Activated naive CD8-positive, alpha-beta T cell treated with anti-CD3 and anti-CD28 coated beads for 36 hours (primary cell): ENCODE measurements around the gene PTRH1. TPM values are rescaled to one million over a fixed set of nuclear protein-coding genes. Genes with fewer than 3 reads are reported as not detected.

Experiments used
- DNase-seq: peaks from one replicate; pipeline ENCODE4 v3.0.0; 2021
- H3K27ac Mint-ChIP-seq: one replicate; pipeline ENCODE4 v1.8.0; 2022; ENCODE audit warnings: mild to moderate bottlenecking, moderate library complexity, mixed read lengths
- H3K27me3 Mint-ChIP-seq: one replicate; pipeline ENCODE4 v1.8.0; 2022; ENCODE audit warnings: mild to moderate bottlenecking, mixed read lengths
- H3K36me3 Mint-ChIP-seq: one replicate; pipeline ENCODE4 v1.8.0; 2021; ENCODE audit warnings: mild to moderate bottlenecking, mixed read lengths
- H3K4me1 Mint-ChIP-seq: one replicate; pipeline ENCODE4 v1.8.0; 2021; ENCODE audit warnings: mixed read lengths
- H3K4me3 Mint-ChIP-seq: one replicate; pipeline ENCODE4 v1.8.0; 2022; ENCODE audit warnings: mild to moderate bottlenecking, moderate library complexity, mixed read lengths
- H3K9me3 Mint-ChIP-seq: one replicate; pipeline ENCODE4 v1.8.0; 2022; ENCODE audit warnings: mixed read lengths
- total RNA-seq, 2 experiments: library from RNA; stranded (reverse); gene quantifications; one replicate each; pipeline ENCODE4 v1.2.3, GENCODE V29; 2021

PTRH1 gene
- total RNA-seq, 2 experiments from 2014 or later: 19.7 to 21.2 TPM

DNA sequence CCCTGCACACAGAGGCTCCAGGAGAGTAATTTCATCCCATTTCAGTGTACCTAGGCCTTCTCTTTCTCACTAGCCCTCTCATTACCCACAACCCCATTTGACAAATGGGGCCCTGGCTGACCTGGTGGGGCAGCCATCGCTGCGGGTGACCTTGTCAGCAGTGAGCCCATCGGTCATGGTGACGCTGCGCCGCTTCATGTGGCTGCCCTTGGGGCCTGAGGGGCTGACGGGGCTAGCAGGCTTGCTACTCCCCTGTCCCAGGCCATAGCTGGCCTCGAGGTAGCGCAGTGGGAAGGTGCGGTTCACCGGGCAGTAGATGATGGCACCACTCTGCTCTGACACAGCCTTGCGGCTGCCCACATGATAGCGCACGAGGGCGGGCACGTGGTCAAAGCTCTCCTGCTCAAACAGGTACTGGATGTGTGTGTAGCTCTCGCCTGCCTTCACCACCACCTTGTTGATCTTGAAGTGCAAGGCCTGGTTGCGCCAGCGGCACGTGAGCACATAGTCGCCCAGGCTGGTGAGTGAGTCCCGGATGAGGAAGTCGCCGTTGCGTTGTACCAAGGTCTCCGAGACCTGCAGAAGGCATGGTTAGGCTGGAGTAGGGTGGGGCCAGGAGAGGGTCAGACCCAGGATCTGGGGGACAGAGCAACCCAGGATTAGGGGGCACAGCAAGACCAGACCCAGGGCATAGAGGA, 33.8 kb upstream of the PTRH1 start:
- H3K4me3 Mint-ChIP-seq: no peak overlapping the region
- H3K27ac Mint-ChIP-seq: no peak overlapping the region
- H3K36me3 Mint-ChIP-seq: peaks cover 6% of the 10 kb centered on the region
- H3K9me3 Mint-ChIP-seq: no peaks in the 10 kb centered on the region
- H3K27me3 Mint-ChIP-seq: no peaks in the 10 kb centered on the region
- peaks cover 13% of the 10 kb centered on the region for H3K4me1 Mint-ChIP-seq
- DNase-seq: no peak

GRCh38 chr9:127746959-127747569, 31.6 kb upstream of the PTRH1 start:
- no peaks in the 10 kb centered on the region for H3K27me3 Mint-ChIP-seq
- H3K36me3 Mint-ChIP-seq: peaks cover 9% of the 10 kb centered on the region
- no peaks in the 10 kb centered on the region for H3K9me3 Mint-ChIP-seq
- peak overlapping the region; percentile 42 for H3K27ac Mint-ChIP-seq
- H3K4me1 Mint-ChIP-seq: peaks cover 13% of the 10 kb centered on the region
- H3K4me3 Mint-ChIP-seq: peak overlapping the region; percentile 26
- DNase-seq: peak; percentile 30

GRCh38 chr9:127744398-127745110, 29.1 kb upstream of the PTRH1 start:
- H3K4me3 Mint-ChIP-seq: no peak overlapping the region
- no peaks in the 10 kb centered on the region for H3K9me3 Mint-ChIP-seq
- no peak overlapping the region for H3K27ac Mint-ChIP-seq
- peaks cover 13% of the 10 kb centered on the region for H3K4me1 Mint-ChIP-seq
- no peaks in the 10 kb centered on the region for H3K27me3 Mint-ChIP-seq
- H3K36me3 Mint-ChIP-seq: peaks cover 3% of the 10 kb centered on the region
- DNase-seq: no peak

- DNase-seq: no peak
- Mint-ChIP-seq H3K4me3 (no peak overlapping the region), H3K4me1 (peaks cover 8% of the 10 kb centered on the region), H3K27ac (peak overlapping the region; percentile 8), H3K36me3 (peaks cover 5% of the 10 kb centered on the region), H3K9me3 (no peaks in the 10 kb centered on the region), H3K27me3 (no peaks in the 10 kb centered on the region)
Measured at GRCh38 chr9:127742435-127743088, 27.1 kb upstream of the PTRH1 start.

DNA sequence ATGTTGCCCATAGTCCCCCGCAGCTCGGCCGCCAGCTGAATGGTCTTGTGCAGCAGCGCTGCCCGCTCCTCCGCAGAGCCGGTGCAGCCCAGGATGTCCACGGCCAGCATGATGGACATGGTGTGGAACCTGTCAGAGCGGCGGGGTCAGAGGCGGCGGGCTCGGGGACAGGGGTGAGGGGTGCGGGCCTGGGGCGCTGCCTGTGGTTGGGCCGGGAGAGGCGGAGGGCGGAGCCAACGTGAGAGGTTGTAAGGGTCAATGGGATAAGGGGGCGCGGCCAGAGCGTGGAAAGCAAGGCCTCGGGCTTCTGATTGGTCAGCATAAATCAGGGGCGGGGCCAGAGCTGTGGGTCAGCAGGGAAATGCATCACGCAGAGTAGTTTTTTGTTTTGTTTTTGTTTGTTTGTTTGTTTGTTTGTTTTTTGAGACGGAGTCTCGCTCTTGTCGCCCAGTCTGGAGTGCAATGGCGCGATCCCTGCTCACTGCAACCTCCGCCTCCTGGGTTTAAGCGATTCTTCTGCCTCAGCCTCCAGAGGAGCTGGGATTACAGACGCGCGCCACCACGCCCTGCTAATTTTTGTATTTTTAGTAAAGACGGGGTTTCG, 26.5 kb upstream of the PTRH1 start:
- Mint-ChIP-seq H3K27ac (no peak overlapping the region), H3K4me3 (no peak overlapping the region), H3K9me3 (no peaks in the 10 kb centered on the region), H3K27me3 (no peaks in the 10 kb centered on the region), H3K4me1 (peaks cover 2% of the 10 kb centered on the region), H3K36me3 (peaks cover 5% of the 10 kb centered on the region)
- DNase-seq: no peak

- no peak for DNase-seq
- no peaks in the 10 kb centered on the region for H3K9me3 Mint-ChIP-seq
- H3K4me3 Mint-ChIP-seq: no peak overlapping the region
- H3K36me3 Mint-ChIP-seq: peaks cover 5% of the 10 kb centered on the region
- H3K4me1 Mint-ChIP-seq: peaks cover 2% of the 10 kb centered on the region
- H3K27me3 Mint-ChIP-seq: no peaks in the 10 kb centered on the region
- H3K27ac Mint-ChIP-seq: no peak overlapping the region
Measured at GRCh38 chr9:127739614-127740330, 24.3 kb upstream of the PTRH1 start.

DNA sequence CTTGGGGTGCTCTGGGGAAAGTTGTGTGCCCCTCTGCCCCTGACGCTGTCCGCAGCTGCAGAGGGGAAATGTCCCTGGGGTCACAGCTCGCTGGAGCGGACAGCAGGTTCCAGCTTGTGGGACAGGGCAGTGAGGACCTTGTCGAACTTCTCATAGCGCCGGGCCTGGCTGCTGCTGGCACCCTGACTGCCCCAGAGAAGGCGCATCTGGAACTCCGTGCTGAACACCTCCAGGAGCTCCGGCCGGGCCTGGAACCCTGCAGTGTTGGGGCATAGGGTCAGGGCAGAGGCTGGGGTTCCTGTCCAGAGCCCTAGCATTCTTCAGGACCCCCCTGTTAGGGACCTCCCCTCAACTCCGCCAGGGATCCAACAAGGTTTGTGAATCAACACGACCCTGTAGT, 23.2 kb upstream of the PTRH1 start:
- Mint-ChIP-seq H3K27me3 (no peaks in the 10 kb centered on the region), H3K27ac (no peak overlapping the region), H3K9me3 (no peaks in the 10 kb centered on the region), H3K36me3 (peaks cover 5% of the 10 kb centered on the region), H3K4me1 (peaks cover 8% of the 10 kb centered on the region), H3K4me3 (no peak overlapping the region)
- no peak for DNase-seq

- Mint-ChIP-seq H3K4me3 (peak overlapping the region; percentile 79), H3K9me3 (no peaks in the 10 kb centered on the region), H3K27ac (peak overlapping the region; percentile 84), H3K4me1 (peaks cover 11% of the 10 kb centered on the region), H3K36me3 (peaks cover 2% of the 10 kb centered on the region), H3K27me3 (no peaks in the 10 kb centered on the region)
- no peak for DNase-seq
Measured at GRCh38 chr9:127735530-127736185, 20.2 kb upstream of the PTRH1 start.

DNA sequence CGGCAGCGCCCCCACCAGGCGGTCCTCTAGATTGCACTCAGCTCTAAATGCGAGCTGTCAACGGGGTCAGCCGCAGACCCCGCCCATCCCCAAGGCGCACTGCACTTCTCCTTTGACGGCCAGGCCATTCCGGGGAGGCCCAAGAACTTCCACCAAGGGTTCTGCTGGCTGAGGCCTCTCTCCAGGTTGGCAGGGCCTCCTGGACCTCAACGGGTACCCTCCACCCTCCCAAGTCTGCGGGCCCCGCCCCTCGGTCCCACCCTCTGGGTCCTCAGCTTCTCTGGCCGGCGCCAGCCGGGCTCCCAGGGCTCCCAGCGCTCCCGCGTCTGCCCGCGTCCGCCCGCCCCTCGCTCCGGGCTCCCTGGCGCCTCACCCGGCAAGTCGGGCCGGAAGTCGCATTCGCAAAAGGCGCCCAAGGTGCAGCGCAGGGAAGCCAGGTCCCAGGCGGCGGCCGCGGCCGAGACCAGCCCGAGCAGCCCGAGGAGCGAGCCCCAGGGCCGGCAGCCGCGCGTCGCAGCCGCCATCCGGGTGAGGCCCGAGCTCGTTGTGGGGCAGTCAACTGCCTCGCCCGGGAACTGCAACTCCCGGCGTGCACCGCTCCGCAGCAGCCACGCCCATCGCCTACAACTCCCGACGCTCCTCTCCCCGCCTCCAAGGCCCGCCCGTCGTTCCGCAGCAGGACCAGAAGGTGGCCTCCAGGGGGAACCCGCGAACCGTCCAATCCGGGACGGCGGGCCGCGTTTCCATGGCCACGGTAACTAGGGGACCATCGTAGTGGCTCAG, 19.5 kb upstream of the PTRH1 start, which contains the start of gene TOR2A:
Gene TOR2A, minus strand, starts transcription at position 548 of the 783 bp plus-strand sequence. Its CDS starts 24 bp downstream, at position 524.
- Mint-ChIP-seq H3K4me3 (peak within 1 kb of the TSS; percentile 79), H3K27me3 (no peaks in the 10 kb centered on the region), H3K4me1 (peaks cover 11% of the 10 kb centered on the region), H3K9me3 (no peaks in the 10 kb centered on the region), H3K36me3 (peaks cover 2% of the 10 kb centered on the region), H3K27ac (peak within 1 kb of the TSS; percentile 84)
- DNase-seq: peak; percentile 98

DNA sequence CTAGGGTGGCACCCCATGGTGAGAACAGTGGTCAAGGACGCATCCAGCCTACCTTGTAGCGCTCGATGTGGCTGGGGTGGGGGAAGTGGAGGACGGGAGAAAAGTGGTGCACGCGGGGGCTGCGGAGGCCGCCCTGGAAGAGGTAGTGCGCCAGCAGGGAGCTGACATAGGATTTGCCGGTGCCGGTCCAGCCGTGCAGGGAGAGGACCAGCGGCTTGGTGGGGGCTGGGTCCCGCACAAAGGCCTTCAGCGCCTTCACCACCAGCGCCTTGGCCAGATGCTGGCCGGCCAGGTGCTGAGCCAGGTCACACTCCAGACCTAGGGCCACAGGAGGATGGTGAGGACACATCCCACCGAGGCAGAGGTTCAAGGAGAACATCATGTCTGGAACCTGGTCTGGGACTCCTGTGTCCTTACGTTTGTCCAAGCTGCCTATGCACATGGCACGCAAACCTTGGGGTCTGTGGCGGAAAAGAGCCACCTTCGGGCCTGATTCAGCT, 18.8 kb upstream of the PTRH1 start:
- Mint-ChIP-seq H3K4me3 (peak overlapping the region; percentile 75), H3K27me3 (no peaks in the 10 kb centered on the region), H3K4me1 (peaks cover 11% of the 10 kb centered on the region), H3K27ac (peak overlapping the region; percentile 81), H3K9me3 (no peaks in the 10 kb centered on the region), H3K36me3 (peaks cover 1% of the 10 kb centered on the region)
- no peak for DNase-seq

DNA sequence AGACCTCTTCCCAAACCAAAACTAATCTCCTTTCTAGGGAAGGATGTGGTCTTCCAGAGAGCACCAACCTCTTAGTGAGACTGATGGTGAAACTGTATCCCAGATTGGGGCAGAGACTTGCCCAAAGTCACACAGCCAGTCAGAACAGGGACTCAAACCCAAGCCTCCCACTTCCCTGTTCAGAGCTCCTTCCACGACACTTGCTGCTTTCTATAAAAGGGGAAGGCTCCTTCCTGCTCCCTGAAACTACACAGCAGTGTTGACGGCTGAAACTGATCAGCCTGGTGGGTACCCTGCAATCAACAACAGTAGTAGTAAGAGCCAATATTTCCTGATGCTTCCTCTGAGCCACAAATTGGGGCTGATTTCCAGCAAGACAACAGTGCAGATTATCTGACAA, 18.2 kb upstream of the PTRH1 start:
- Mint-ChIP-seq H3K9me3 (no peaks in the 10 kb centered on the region), H3K27ac (peak overlapping the region; percentile 81), H3K27me3 (no peaks in the 10 kb centered on the region), H3K4me1 (peaks cover 11% of the 10 kb centered on the region), H3K36me3 (no peaks in the 10 kb centered on the region), H3K4me3 (peak overlapping the region; percentile 39)
- DNase-seq: no peak

GRCh38 chr9:127732444-127732843, 17.0 kb upstream of the PTRH1 start:
- H3K4me1 Mint-ChIP-seq: peaks cover 11% of the 10 kb centered on the region
- H3K36me3 Mint-ChIP-seq: no peaks in the 10 kb centered on the region
- no peak overlapping the region for H3K27ac Mint-ChIP-seq

DNA sequence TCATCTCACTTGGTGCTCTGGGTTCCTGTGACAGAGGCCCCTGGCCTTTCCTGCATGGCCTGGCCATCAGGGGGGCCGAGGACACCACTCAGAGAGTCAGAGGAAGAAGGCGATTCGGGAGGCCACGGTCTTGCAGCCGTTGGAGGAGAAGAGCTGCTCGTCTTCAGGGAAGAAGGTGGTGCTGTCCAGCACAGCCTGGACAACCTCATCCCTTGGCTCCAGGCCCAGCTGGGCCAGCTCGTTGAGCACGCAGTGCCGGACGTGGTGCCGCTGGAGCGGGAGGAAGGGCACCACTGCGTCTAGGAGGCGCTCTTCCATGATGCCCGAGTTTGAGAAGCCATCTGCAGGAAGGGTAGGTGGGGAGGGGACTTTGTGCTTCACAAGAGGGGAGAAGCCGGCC, 16.5 kb upstream of the PTRH1 start:
- no peak overlapping the region for H3K27ac Mint-ChIP-seq

More at GRCh38 chr9:127732444-127732843, 17.0 kb upstream of the PTRH1 start:
- Mint-ChIP-seq H3K27me3 (no peaks in the 10 kb centered on the region), H3K4me3 (no peak overlapping the region), H3K9me3 (no peaks in the 10 kb centered on the region)
- no peak for DNase-seq

More for the DNA sequence above, 16.5 kb upstream of the PTRH1 start:
- no peaks in the 10 kb centered on the region for H3K27me3 Mint-ChIP-seq
- H3K36me3 Mint-ChIP-seq: no peaks in the 10 kb centered on the region
- no peak overlapping the region for H3K4me3 Mint-ChIP-seq
- H3K4me1 Mint-ChIP-seq: peaks cover 11% of the 10 kb centered on the region
- H3K9me3 Mint-ChIP-seq: no peaks in the 10 kb centered on the region
- no peak for DNase-seq
